ENCODE results near the gene IFITM1. TPM values are rescaled to one million over a fixed set of nuclear protein-coding genes. Genes with fewer than 3 reads are reported as not detected.

The IFITM1 gene
- total and polyA plus RNA-seq, 9 of the 15 experiments (the other 6 are each of a cell fraction or from before 2014, with no cell fraction given) = 691 to 5,579 (median 974) TPM

- TF ChIP-seq RBBP5 (IDR thresholded peaks at IDR 0.05; ENCODE audit: borderline replicate concordance, insufficient read depth, low read length, poor library complexity, severe bottlenecking) = peak; percentile 97
- TF ChIP-seq MBD1 (CRISPR knock-in tag; IDR thresholded peaks at IDR 0.05) = no peak
- TF ChIP-seq ZFP30 (CRISPR knock-in tag; IDR thresholded peaks at IDR 0.05; ENCODE audit: borderline replicate concordance) = no peak
- TF ChIP-seq BACH1 (tag; IDR thresholded peaks at IDR 0.05) = no peak
- TF ChIP-seq ZBTB7A (IDR thresholded peaks at IDR 0.05; ENCODE audit: borderline replicate concordance, control insufficient read depth, low read depth, low read length) = peak; percentile 39; the same call in 1 of the 2 replicates
- TF ChIP-seq MLX (CRISPR knock-in tag; conservative IDR thresholded peaks at IDR 0.05) = 0 out of 4 replicates have a peak, but pooled peaks have one; percentile 46 to 57
- no peak for TF ChIP-seq FOXM1 (IDR thresholded peaks at IDR 0.05; ENCODE audit: low read depth)
- TF ChIP-seq FOXM1 (CRISPR knock-in tag; IDR thresholded peaks at IDR 0.05; ENCODE audit: low read depth) = no peak
- no peak for TF ChIP-seq IFI16 (CRISPR knock-in tag; IDR thresholded peaks at IDR 0.05)
- peak; percentile 72 for TF ChIP-seq PRDM10 (IDR thresholded peaks at IDR 0.05; ENCODE audit: partially characterized antibody)
- no peak for TF ChIP-seq CEBPZ (IDR thresholded peaks at IDR 0.05; ENCODE audit: borderline replicate concordance, low read depth, low read length)
- peak; percentile 55 for TF ChIP-seq RBM22 (IDR thresholded peaks at IDR 0.05; ENCODE audit: low read depth, low read length, poor library complexity, severe bottlenecking)
These were observed 2.3 kb downstream of the IFITM1 start (continued) for GRCh38 chr11:316031-316701.

Measured in K562 (cell line).